ENCODE measurements around the gene DUXB.

- TF ChIP-seq GATA3 (IDR thresholded peaks at IDR 0.05; ENCODE audit: low read depth, low read length), result no peak
- TF ChIP-seq GATA2 (IDR thresholded peaks at IDR 0.05; ENCODE audit: low read depth, low read length), result no peak
Observed at GRCh38 chr16:75733305-75734211, 32.3 kb upstream of the DUXB start.

Data from SH-SY5Y (cell line).